ENCODE data around the gene FEV.

FEV gene

GRCh38 chr2:218985021-218985324 lies at the start of gene FEV:
FEV (minus strand) TSS chr2:218985184; CDS start chr2:218985075, 109 bp downstream.
- no peak for DNase-seq (ENCODE audit: insufficient read length, low spot score)
- no peak for FAIRE-seq

- FAIRE-seq = no peak
- DNase-seq (ENCODE audit: insufficient read length, low spot score) = no peak
Measured at GRCh38 chr2:219032051-219032745, 47.2 kb upstream of the FEV start.

GRCh38 chr2:219031005-219031738 lies 46.2 kb upstream of the FEV start:
- no peak for FAIRE-seq
- no peak for DNase-seq (ENCODE audit: insufficient read length, low spot score)

GRCh38 chr2:219030177-219030940 lies 45.4 kb upstream of the FEV start:
- FAIRE-seq (no peak), DNase-seq (ENCODE audit: insufficient read length, low spot score) (no peak)

- DNase-seq (ENCODE audit: insufficient read length, low spot score) = peak; percentile 86
- peak; percentile 42 for FAIRE-seq
Measured at GRCh38 chr2:219029829-219030165, 44.8 kb upstream of the FEV start.

- no peak for FAIRE-seq
Measured at GRCh38 chr2:219028996-219029828, 44.2 kb upstream of the FEV start.

GRCh38 chr2:219028141-219028540 lies 43.2 kb upstream of the FEV start:
- FAIRE-seq (no peak), DNase-seq (ENCODE audit: insufficient read length, low spot score) (no peak)

More at GRCh38 chr2:219028996-219029828, 44.2 kb upstream of the FEV start:
- DNase-seq (ENCODE audit: insufficient read length, low spot score) = no peak

GRCh38 chr2:219027511-219028055 lies 42.6 kb upstream of the FEV start:
- no peak for FAIRE-seq
- no peak for DNase-seq (ENCODE audit: insufficient read length, low spot score)

- DNase-seq (ENCODE audit: insufficient read length, low spot score) (no peak), FAIRE-seq (no peak)
Measured at GRCh38 chr2:219026946-219027345, 42.0 kb upstream of the FEV start.

GRCh38 chr2:219025637-219026585 lies 40.9 kb upstream of the FEV start:
- no peak for FAIRE-seq
- DNase-seq (ENCODE audit: insufficient read length, low spot score) = no peak

GRCh38 chr2:219024059-219024458 lies 39.1 kb upstream of the FEV start:
- FAIRE-seq (no peak), DNase-seq (ENCODE audit: insufficient read length, low spot score) (no peak)

- FAIRE-seq = no peak
- no peak for DNase-seq (ENCODE audit: insufficient read length, low spot score)
Measured at GRCh38 chr2:219023045-219023605, 38.1 kb upstream of the FEV start.

- no peak for DNase-seq (ENCODE audit: insufficient read length, low spot score)
- FAIRE-seq = no peak
Measured at GRCh38 chr2:219022616-219023015, 37.6 kb upstream of the FEV start.

- no peak for DNase-seq (ENCODE audit: insufficient read length, low spot score)
- FAIRE-seq = no peak
Measured at GRCh38 chr2:219022041-219022440, 37.1 kb upstream of the FEV start.

- no peak for DNase-seq (ENCODE audit: insufficient read length, low spot score)
- no peak for FAIRE-seq
Measured at GRCh38 chr2:219021591-219021990, 36.6 kb upstream of the FEV start.

GRCh38 chr2:219020604-219021365 lies 35.8 kb upstream of the FEV start:
- no peak for DNase-seq (ENCODE audit: insufficient read length, low spot score)
- no peak for FAIRE-seq

GRCh38 chr2:219019436-219019835 lies 34.5 kb upstream of the FEV start:
- FAIRE-seq = no peak
- DNase-seq (ENCODE audit: insufficient read length, low spot score) = no peak

- FAIRE-seq = no peak
Measured at GRCh38 chr2:219018726-219019125, 33.7 kb upstream of the FEV start.

More at GRCh38 chr2:219018726-219019125, 33.7 kb upstream of the FEV start:
- DNase-seq (ENCODE audit: insufficient read length, low spot score) = no peak
